Osteocyte (in vitro differentiated cells): ENCODE data around the gene CRACDL. TPM values are rescaled to one million over a fixed set of nuclear protein-coding genes. Genes with fewer than 3 reads are reported as not detected.

Source experiments
- DNase-seq: peaks from one replicate; pipeline ENCODE4 v3.0.0; 2021; ENCODE audit warnings: mixed read lengths; ENCODE audit not compliant: unreplicated experiment; ENCODE audit errors: extremely low spot score
- H3K27ac Mint-ChIP-seq: one replicate; pipeline ENCODE4 v1.8.0; 2021; ENCODE audit warnings: mild to moderate bottlenecking, mixed read lengths; ENCODE audit not compliant: unreplicated experiment
- H3K27me3 Mint-ChIP-seq: one replicate; pipeline ENCODE4 v1.8.0; 2021; ENCODE audit warnings: mixed read lengths; ENCODE audit not compliant: unreplicated experiment
- H3K36me3 Mint-ChIP-seq: one replicate; pipeline ENCODE4 v1.8.0; 2021; ENCODE audit warnings: mixed read lengths; ENCODE audit not compliant: unreplicated experiment
- H3K4me1 Mint-ChIP-seq: one replicate; pipeline ENCODE4 v1.8.0; 2021; ENCODE audit warnings: mixed read lengths; ENCODE audit not compliant: unreplicated experiment
- H3K4me3 Mint-ChIP-seq: one replicate; pipeline ENCODE4 v1.8.0; 2021; ENCODE audit warnings: mild to moderate bottlenecking, moderate library complexity, mixed read lengths; ENCODE audit not compliant: unreplicated experiment
- H3K9me3 Mint-ChIP-seq: one replicate; pipeline ENCODE4 v1.8.0; 2021; ENCODE audit warnings: mixed read lengths; ENCODE audit not compliant: unreplicated experiment
- CTCF ChIP-seq: fragments of 200-600 bp; sonication (generic); IDR thresholded peaks from 2 replicates; pipeline ENCODE4 v1.5.0; 2021; ENCODE audit warnings: antibody characterized with exemption, mild to moderate bottlenecking, moderate library complexity
- total RNA-seq: library from RNA; stranded (reverse); gene quantifications from 2 replicates; pipeline ENCODE4 v1.2.1, GENCODE V29; 2021

Gene CRACDL
- total RNA-seq, 1 donor from 2014 or later = 1.3 TPM

DNA sequence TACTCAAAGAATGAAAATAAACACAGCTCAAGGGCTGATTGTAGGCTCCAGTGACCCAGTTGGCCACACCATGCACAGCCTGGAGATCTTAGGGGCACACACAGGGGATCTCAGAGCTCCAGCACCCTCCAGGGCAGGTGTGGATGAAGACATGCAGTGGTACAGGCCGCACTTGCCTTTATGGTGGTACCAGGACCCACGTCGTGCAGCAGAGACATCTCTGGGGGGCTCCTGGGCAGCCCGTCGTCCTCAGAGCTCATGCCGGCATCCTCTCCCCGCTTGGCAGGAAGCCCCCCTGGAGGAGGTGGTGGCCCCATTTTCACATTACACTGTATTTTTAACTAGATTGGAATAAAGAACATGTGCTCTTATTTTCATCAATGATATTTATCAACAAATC is 103.9 kb downstream of the CRACDL start:
- Mint-ChIP-seq H3K4me1 (no peaks in the 10 kb centered on the region), H3K9me3 (no peaks in the 10 kb centered on the region), H3K27ac (no peak overlapping the region), H3K4me3 (no peak overlapping the region), H3K27me3 (peaks cover 34% of the 10 kb centered on the region), H3K36me3 (no peaks in the 10 kb centered on the region)
- DNase-seq = no peak
- TF ChIP-seq CTCF = no peak

- H3K4me1 Mint-ChIP-seq = no peaks in the 10 kb centered on the region
- no peak for DNase-seq
- H3K27me3 Mint-ChIP-seq = peaks cover 39% of the 10 kb centered on the region
- TF ChIP-seq CTCF = no peak
- H3K4me3 Mint-ChIP-seq = no peak overlapping the region
- no peaks in the 10 kb centered on the region for H3K36me3 Mint-ChIP-seq
- H3K27ac Mint-ChIP-seq = no peak overlapping the region
- no peaks in the 10 kb centered on the region for H3K9me3 Mint-ChIP-seq
Observed at GRCh38 chr2:98830571-98831145, 105.4 kb downstream of the CRACDL start.

DNA sequence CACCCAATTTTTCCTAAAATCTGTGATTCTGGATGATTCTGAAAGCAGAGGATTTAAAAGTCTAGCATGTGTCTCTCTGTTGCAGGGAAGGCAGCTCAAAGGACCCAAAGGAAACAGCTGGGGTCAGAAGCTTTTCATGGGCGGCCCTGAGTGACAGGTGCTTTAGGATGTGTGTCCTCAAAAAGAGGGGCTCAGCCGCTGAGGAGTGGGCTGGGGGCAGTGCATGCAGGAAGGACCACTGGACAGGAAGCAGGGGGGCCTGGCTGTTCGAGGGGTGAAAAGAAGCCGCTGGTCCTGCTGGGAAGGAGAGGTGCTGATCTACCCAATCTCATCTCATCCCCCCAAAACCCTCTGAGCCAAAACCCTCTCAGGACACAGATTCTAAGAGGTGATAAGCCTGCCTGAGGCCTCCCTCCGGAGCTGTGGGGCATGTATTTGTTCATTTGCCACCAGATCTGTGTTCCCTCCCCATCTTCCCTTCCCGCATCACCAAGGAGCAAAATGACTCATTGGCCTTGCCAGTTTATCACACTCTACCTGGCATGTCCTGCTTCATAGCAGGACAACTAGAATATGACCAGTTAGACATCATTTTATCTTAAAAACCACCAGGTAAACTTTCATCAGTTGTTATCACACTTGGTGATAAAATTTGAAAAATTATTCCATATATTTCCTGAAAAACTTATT is 106.3 kb downstream of the CRACDL start:
- H3K4me1 Mint-ChIP-seq = no peaks in the 10 kb centered on the region
- no peak for DNase-seq
- peaks cover 40% of the 10 kb centered on the region for H3K27me3 Mint-ChIP-seq
- no peak for TF ChIP-seq CTCF
- H3K9me3 Mint-ChIP-seq = no peaks in the 10 kb centered on the region
- H3K27ac Mint-ChIP-seq = no peak overlapping the region
- H3K4me3 Mint-ChIP-seq = no peak overlapping the region
- no peaks in the 10 kb centered on the region for H3K36me3 Mint-ChIP-seq

GRCh38 chr2:98828793-98829371 is 107.1 kb downstream of the CRACDL start:
- Mint-ChIP-seq H3K4me1 (no peaks in the 10 kb centered on the region), H3K9me3 (no peaks in the 10 kb centered on the region), H3K27ac (no peak overlapping the region), H3K27me3 (peaks cover 47% of the 10 kb centered on the region), H3K36me3 (no peaks in the 10 kb centered on the region), H3K4me3 (no peak overlapping the region)
- no peak for DNase-seq
- TF ChIP-seq CTCF = no peak

DNA sequence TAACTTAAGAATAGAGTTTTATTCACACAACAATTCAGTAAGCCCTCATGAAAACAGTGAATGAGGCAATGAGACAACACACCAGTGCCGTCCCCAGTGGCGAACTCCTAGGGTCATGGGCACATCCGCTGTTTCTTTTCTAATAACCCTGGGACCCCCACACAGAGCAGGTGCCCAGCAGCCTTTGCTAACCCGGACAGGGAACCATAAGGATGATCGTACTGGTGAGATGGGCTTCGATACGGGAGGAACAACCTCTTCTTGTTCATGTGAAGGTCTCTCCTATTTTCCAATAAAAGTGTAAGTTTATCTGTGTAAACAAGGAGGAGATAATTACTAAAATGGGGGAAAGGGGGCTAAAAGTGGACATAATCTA is 107.7 kb downstream of the CRACDL start:
- H3K4me3 Mint-ChIP-seq = no peak overlapping the region
- H3K36me3 Mint-ChIP-seq = no peaks in the 10 kb centered on the region
- DNase-seq = no peak
- H3K9me3 Mint-ChIP-seq = no peaks in the 10 kb centered on the region
- no peak overlapping the region for H3K27ac Mint-ChIP-seq
- H3K4me1 Mint-ChIP-seq = peaks cover 2% of the 10 kb centered on the region
- TF ChIP-seq CTCF = no peak
- peaks cover 50% of the 10 kb centered on the region for H3K27me3 Mint-ChIP-seq
